SJCRH30 (cell line): ENCODE measurements around the gene MINK1. TPM values are rescaled to one million over a fixed set of nuclear protein-coding genes. Genes with fewer than 3 reads are reported as not detected.

ENCODE experiments used
- DNase-seq, 2 experiments: peaks; one replicate each; pipeline ENCODE4 v3.0.0-alpha.2; 2015 to 2020
- H3K27ac ChIP-seq: fragments of 250-450 bp; sonication (Bioruptor Pico); 2 replicates; pipeline ENCODE4 v1.5.1; 2020; ENCODE audit warnings: mild to moderate bottlenecking, moderate library complexity
- H3K27me3 ChIP-seq: fragments of 250-450 bp; sonication (Bioruptor Pico); 2 replicates; pipeline ENCODE4 v1.5.1; 2020; ENCODE audit warnings: mild to moderate bottlenecking, moderate library complexity
- H3K36me3 ChIP-seq: fragments of 250-450 bp; sonication (Bioruptor Pico); 2 replicates; pipeline ENCODE4 v1.5.1; 2020; ENCODE audit warnings: mild to moderate bottlenecking, moderate library complexity
- H3K4me1 ChIP-seq: fragments of 250-450 bp; sonication (Bioruptor Pico); 2 replicates; pipeline ENCODE4 v1.5.1; 2020; ENCODE audit warnings: mild to moderate bottlenecking, moderate library complexity
- H3K4me3 ChIP-seq: fragments of 250-450 bp; sonication (Bioruptor Pico); 2 replicates; pipeline ENCODE4 v1.5.1; 2020; ENCODE audit warnings: mild to moderate bottlenecking, moderate library complexity
- H3K9me3 ChIP-seq: fragments of 250-450 bp; sonication (Bioruptor Pico); replicated peaks from 2 replicates; pipeline ENCODE4 v1.5.1; 2020; ENCODE audit warnings: mild to moderate bottlenecking, moderate library complexity
- total RNA-seq: library from RNA; depleted of rRNA; stranded (reverse); fragments of >200 nt; shearing (Covaris generic); gene quantifications from 2 replicates; pipeline ENCODE4 v1.2.3, GENCODE V29; 2014; rRNA removed

Gene MINK1
- total RNA-seq, result 12.2 and 12.4 TPM in 2 replicates

- peaks cover 3% of the 10 kb centered on the region; the same call in 1 of the 2 replicates for H3K4me1 ChIP-seq
- H3K27me3 ChIP-seq, result no peaks in the 10 kb centered on the region
- H3K36me3 ChIP-seq, result no peaks in the 10 kb centered on the region
- H3K4me3 ChIP-seq, result peak within 1 kb of the TSS; percentile 87
- DNase-seq, result peak; percentile 78 to 88
- H3K27ac ChIP-seq, result peak within 1 kb of the TSS; percentile 21; the same call in 1 of the 2 replicates
- H3K9me3 ChIP-seq, result no peaks in the 10 kb centered on the region
Measured at GRCh38 chr17:4833178-4833940, at the start of gene MINK1. TSS of gene MINK1 (plus strand) at chr17:4833340. CDS start at chr17:4833584, 244 bp downstream.

- Histone ChIP-seq H3K27me3 (no peaks in the 10 kb centered on the region), H3K4me3 (peak overlapping the region; percentile 37)
Measured at GRCh38 chr17:4785311-4786105, 47.6 kb upstream of the MINK1 start.

GRCh38 chr17:4786106-4786511 is 47.0 kb upstream of the MINK1 start, which contains the start of gene VMO1:
TSS of gene VMO1 (minus strand) at chr17:4786364. CDS start at chr17:4786352, 12 bp downstream.
- Histone ChIP-seq H3K27me3 (no peaks in the 10 kb centered on the region), H3K36me3 (no peaks in the 10 kb centered on the region), H3K27ac (peak within 1 kb of the TSS; percentile 25; the same call in 1 of the 2 replicates), H3K4me1 (peaks cover 16% of the 10 kb centered on the region), H3K9me3 (no peaks in the 10 kb centered on the region), H3K4me3 (peak within 1 kb of the TSS; percentile 37)
- peak; percentile 66 to 83 for DNase-seq

More at GRCh38 chr17:4785311-4786105, 47.6 kb upstream of the MINK1 start:
- Histone ChIP-seq H3K9me3 (no peaks in the 10 kb centered on the region), H3K27ac (peak overlapping the region; percentile 25; the same call in 1 of the 2 replicates), H3K4me1 (peaks cover 16% of the 10 kb centered on the region), H3K36me3 (no peaks in the 10 kb centered on the region)
- peak in 1 of 2 experiments; percentile 7 for DNase-seq

GRCh38 chr17:4786516-4786915 is 46.6 kb upstream of the MINK1 start:
- Histone ChIP-seq H3K36me3 (no peaks in the 10 kb centered on the region), H3K4me3 (peak overlapping the region; percentile 37), H3K27me3 (no peaks in the 10 kb centered on the region), H3K27ac (no peak overlapping the region; the same call in 1 of the 2 replicates), H3K9me3 (no peaks in the 10 kb centered on the region), H3K4me1 (peaks cover 16% of the 10 kb centered on the region)
- DNase-seq, result no peak

- H3K4me1 ChIP-seq, result peaks cover 16% of the 10 kb centered on the region
- H3K27ac ChIP-seq, result no peak overlapping the region
- H3K4me3 ChIP-seq, result no peak overlapping the region
- H3K27me3 ChIP-seq, result no peaks in the 10 kb centered on the region
- H3K36me3 ChIP-seq, result no peaks in the 10 kb centered on the region
- no peaks in the 10 kb centered on the region for H3K9me3 ChIP-seq
- no peak for DNase-seq
Measured at GRCh38 chr17:4788159-4788806, 44.9 kb upstream of the MINK1 start.

- no peak for DNase-seq
- peaks cover 16% of the 10 kb centered on the region for H3K4me1 ChIP-seq
- no peaks in the 10 kb centered on the region for H3K36me3 ChIP-seq
- H3K4me3 ChIP-seq, result peak within 1 kb of the TSS; percentile 71
- no peaks in the 10 kb centered on the region for H3K9me3 ChIP-seq
- H3K27ac ChIP-seq, result peak within 1 kb of the TSS; percentile 57; the same call in 1 of the 2 replicates
- no peaks in the 10 kb centered on the region for H3K27me3 ChIP-seq
Measured at GRCh38 chr17:4788807-4789700, 44.1 kb upstream of the MINK1 start, which contains the start of gene GLTPD2. TSS of gene GLTPD2 (plus strand) at chr17:4788964. CDS start at chr17:4789012, 48 bp downstream.

- Histone ChIP-seq H3K27ac (peak overlapping the region; percentile 57; the same call in 1 of the 2 replicates), H3K4me1 (peaks cover 16% of the 10 kb centered on the region), H3K27me3 (no peaks in the 10 kb centered on the region), H3K36me3 (no peaks in the 10 kb centered on the region), H3K4me3 (peak overlapping the region; percentile 71), H3K9me3 (no peaks in the 10 kb centered on the region)
- DNase-seq, result no peak
Measured at GRCh38 chr17:4789701-4789950, 43.5 kb upstream of the MINK1 start.

- H3K36me3 ChIP-seq, result no peaks in the 10 kb centered on the region
- DNase-seq, result peak; percentile 70 to 71
- H3K27me3 ChIP-seq, result no peaks in the 10 kb centered on the region
- peak overlapping the region; percentile 71 for H3K4me3 ChIP-seq
- H3K4me1 ChIP-seq, result peaks cover 16% of the 10 kb centered on the region
- peak overlapping the region; percentile 57; the same call in 1 of the 2 replicates for H3K27ac ChIP-seq
- H3K9me3 ChIP-seq, result no peaks in the 10 kb centered on the region
Measured at GRCh38 chr17:4789951-4790704, 43.0 kb upstream of the MINK1 start.

GRCh38 chr17:4790705-4791088 is 42.4 kb upstream of the MINK1 start:
- Histone ChIP-seq H3K4me3 (peak overlapping the region; percentile 71), H3K36me3 (no peaks in the 10 kb centered on the region), H3K27me3 (no peaks in the 10 kb centered on the region), H3K9me3 (no peaks in the 10 kb centered on the region), H3K27ac (no peak overlapping the region), H3K4me1 (peaks cover 16% of the 10 kb centered on the region)
- no peak for DNase-seq

- H3K4me1 ChIP-seq, result no peaks in the 10 kb centered on the region
- H3K27ac ChIP-seq, result no peak overlapping the region
- no peak overlapping the region for H3K4me3 ChIP-seq
- DNase-seq, result no peak
- no peaks in the 10 kb centered on the region for H3K9me3 ChIP-seq
- H3K27me3 ChIP-seq, result no peaks in the 10 kb centered on the region
- no peaks in the 10 kb centered on the region for H3K36me3 ChIP-seq
Measured at GRCh38 chr17:4795168-4795567, 38.0 kb upstream of the MINK1 start.

- Histone ChIP-seq H3K27ac (peak overlapping the region; percentile 69), H3K4me3 (peak overlapping the region; percentile 81), H3K27me3 (no peaks in the 10 kb centered on the region), H3K36me3 (no peaks in the 10 kb centered on the region), H3K4me1 (no peaks in the 10 kb centered on the region), H3K9me3 (no peaks in the 10 kb centered on the region)
- DNase-seq, result peak; percentile 53 to 57
Measured at GRCh38 chr17:4796552-4796920, 36.6 kb upstream of the MINK1 start.

GRCh38 chr17:4800462-4801196 is 32.5 kb upstream of the MINK1 start:
- H3K4me3 ChIP-seq, result no peak overlapping the region
- no peak overlapping the region for H3K27ac ChIP-seq
- H3K9me3 ChIP-seq, result no peaks in the 10 kb centered on the region
- H3K27me3 ChIP-seq, result no peaks in the 10 kb centered on the region
- no peaks in the 10 kb centered on the region for H3K4me1 ChIP-seq
- H3K36me3 ChIP-seq, result no peaks in the 10 kb centered on the region
- DNase-seq, result no peak

- no peaks in the 10 kb centered on the region for H3K36me3 ChIP-seq
- no peak for DNase-seq
Measured at GRCh38 chr17:4802228-4802627, 30.9 kb upstream of the MINK1 start, which contains the start of gene C17orf114. TSS of gene C17orf114 (minus strand) at chr17:4802328.

More at GRCh38 chr17:4802228-4802627, 30.9 kb upstream of the MINK1 start, which contains the start of gene C17orf114:
- Histone ChIP-seq H3K27ac (no peak within 1 kb of the TSS), H3K4me1 (no peaks in the 10 kb centered on the region), H3K9me3 (no peaks in the 10 kb centered on the region), H3K27me3 (no peaks in the 10 kb centered on the region), H3K4me3 (no peak within 1 kb of the TSS)
